ENCODE measurements around the gene ZNF19. TPM values are rescaled to one million over a fixed set of nuclear protein-coding genes. Genes with fewer than 3 reads are reported as not detected.

ZNF19 gene
- total and polyA plus RNA-seq, 5 donors, result 1.7 to 4.0 (median 3.1) TPM

GRCh38 chr16:71490361-71490760, 1.2 kb upstream of the ZNF19 start:
- ATAC-seq, result no peak
- intact Hi-C loops (cut with DNase I), result no loop called here

GRCh38 chr16:71484006-71484893, 4.9 kb downstream of the ZNF19 start:
- intact Hi-C loops (cut with DNase I), result no loop called here
- Histone ChIP-seq H3K9me3 (ENCODE audit: control insufficient read depth, low read length) (no peaks in the 10 kb centered on the region), H3K27ac (ENCODE audit: low read length) (peak overlapping the region; percentile 97), H3K27me3 (ENCODE audit: control insufficient read depth, insufficient read depth) (no peaks in the 10 kb centered on the region), H3K4me1 (ENCODE audit: control insufficient read depth, insufficient read depth, low read length) (no peaks in the 10 kb centered on the region), H3K4me3 (ENCODE audit: low read length) (peak overlapping the region; percentile 81)
- DNase-seq, result peak; percentile 86 to 94 (median 90)
- under 1% methylated on average over 44 of the region's 44 CpGs for WGBS
- ATAC-seq, result peak; percentile 96 to 99

More at GRCh38 chr16:71490361-71490760, 1.2 kb upstream of the ZNF19 start:
- Histone ChIP-seq H3K4me1 (ENCODE audit: control insufficient read depth, insufficient read depth, low read length) (no peaks in the 10 kb centered on the region), H3K4me3 (ENCODE audit: low read length) (no peak overlapping the region), H3K27me3 (ENCODE audit: control insufficient read depth, insufficient read depth) (no peaks in the 10 kb centered on the region), H3K27ac (ENCODE audit: low read length) (no peak overlapping the region), H3K9me3 (ENCODE audit: control insufficient read depth, low read length) (no peaks in the 10 kb centered on the region)
- no peak for DNase-seq

- no peak for DNase-seq
- intact Hi-C loops (cut with DNase I), result no loop called here
- Histone ChIP-seq H3K9me3 (ENCODE audit: control insufficient read depth, low read length) (no peaks in the 10 kb centered on the region), H3K4me1 (ENCODE audit: control insufficient read depth, insufficient read depth, low read length) (no peaks in the 10 kb centered on the region), H3K27ac (ENCODE audit: low read length) (no peak overlapping the region), H3K4me3 (ENCODE audit: low read length) (no peak overlapping the region), H3K27me3 (ENCODE audit: control insufficient read depth, insufficient read depth) (no peaks in the 10 kb centered on the region)
- WGBS, result 88% methylated on average over 5 of the region's 5 CpGs
- no peak for ATAC-seq
Measured at GRCh38 chr16:71482569-71482968, 6.6 kb downstream of the ZNF19 start.

GRCh38 chr16:71480956-71481355, 8.2 kb downstream of the ZNF19 start:
- Histone ChIP-seq H3K4me1 (ENCODE audit: control insufficient read depth, insufficient read depth, low read length) (no peaks in the 10 kb centered on the region), H3K4me3 (ENCODE audit: low read length) (no peak overlapping the region), H3K27me3 (ENCODE audit: control insufficient read depth, insufficient read depth) (no peaks in the 10 kb centered on the region), H3K9me3 (ENCODE audit: control insufficient read depth, low read length) (no peaks in the 10 kb centered on the region), H3K27ac (ENCODE audit: low read length) (no peak overlapping the region)
- 95% methylated on average over 2 of the region's 2 CpGs for WGBS
- no peak for DNase-seq
- no peak for ATAC-seq
- intact Hi-C loops (cut with DNase I), result no loop called here

- H3K4me1 ChIP-seq (ENCODE audit: control insufficient read depth, insufficient read depth, low read length), result no peaks in the 10 kb centered on the region
- H3K4me3 ChIP-seq (ENCODE audit: low read length), result no peak overlapping the region
- H3K27me3 ChIP-seq (ENCODE audit: control insufficient read depth, insufficient read depth), result no peaks in the 10 kb centered on the region
- WGBS, result 45% methylated on average over 3 of the region's 3 CpGs
- ATAC-seq, result no peak
- no peaks in the 10 kb centered on the region for H3K9me3 ChIP-seq (ENCODE audit: control insufficient read depth, low read length)
- no peak overlapping the region for H3K27ac ChIP-seq (ENCODE audit: low read length)
- intact Hi-C loops (cut with DNase I), result no loop called here
- DNase-seq, result no peak
Measured at GRCh38 chr16:71479420-71479819, 9.7 kb downstream of the ZNF19 start.

- 94% methylated on average over 4 of the region's 4 CpGs for WGBS
- Histone ChIP-seq H3K27ac (ENCODE audit: low read length) (no peak overlapping the region), H3K9me3 (ENCODE audit: control insufficient read depth, low read length) (no peaks in the 10 kb centered on the region), H3K4me3 (ENCODE audit: low read length) (no peak overlapping the region), H3K27me3 (ENCODE audit: control insufficient read depth, insufficient read depth) (no peaks in the 10 kb centered on the region), H3K4me1 (ENCODE audit: control insufficient read depth, insufficient read depth, low read length) (no peaks in the 10 kb centered on the region)
- DNase-seq, result no peak
- no peak for ATAC-seq
- intact Hi-C loops (cut with DNase I), result no loop called here
Measured at GRCh38 chr16:71476457-71477124, 12.5 kb downstream of the ZNF19 start.

GRCh38 chr16:71474864-71475263, 14.3 kb downstream of the ZNF19 start:
- no peaks in the 10 kb centered on the region for H3K9me3 ChIP-seq (ENCODE audit: control insufficient read depth, low read length)
- WGBS, result 88% methylated on average over 3 of the region's 3 CpGs
- ATAC-seq (no peak), DNase-seq (no peak)
- H3K27ac ChIP-seq (ENCODE audit: low read length), result no peak overlapping the region
- no peak overlapping the region for H3K4me3 ChIP-seq (ENCODE audit: low read length)
- intact Hi-C loops (cut with DNase I), result no loop called here
- H3K4me1 ChIP-seq (ENCODE audit: control insufficient read depth, insufficient read depth, low read length), result no peaks in the 10 kb centered on the region
- no peaks in the 10 kb centered on the region for H3K27me3 ChIP-seq (ENCODE audit: control insufficient read depth, insufficient read depth)

DNA sequence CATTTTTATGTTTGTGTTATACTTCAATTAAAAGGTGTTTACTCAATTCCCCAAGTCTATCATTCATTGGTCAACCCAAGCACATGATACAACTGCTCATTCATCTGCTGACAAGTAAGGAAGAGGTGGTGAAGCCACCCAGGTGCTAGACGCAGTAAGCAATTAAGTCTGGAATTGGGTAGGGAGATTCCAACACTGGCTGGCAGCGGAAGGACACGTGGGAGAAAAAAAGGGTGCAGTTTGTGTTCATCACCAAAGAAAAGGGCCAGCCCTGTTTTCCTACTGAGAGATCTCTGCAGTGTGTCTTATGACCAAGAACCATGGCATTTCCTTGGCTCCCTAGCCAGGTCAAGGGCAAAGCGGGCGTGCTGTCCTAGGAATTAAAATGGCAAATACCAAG, 15.2 kb downstream of the ZNF19 start:
- Histone ChIP-seq H3K27ac (ENCODE audit: low read length) (no peak overlapping the region), H3K9me3 (ENCODE audit: control insufficient read depth, low read length) (no peaks in the 10 kb centered on the region), H3K27me3 (ENCODE audit: control insufficient read depth, insufficient read depth) (no peaks in the 10 kb centered on the region), H3K4me1 (ENCODE audit: control insufficient read depth, insufficient read depth, low read length) (no peaks in the 10 kb centered on the region), H3K4me3 (ENCODE audit: low read length) (no peak overlapping the region)
- WGBS, result 91% methylated on average over 5 of the region's 5 CpGs
- ATAC-seq, result no peak
- no peak for DNase-seq
- intact Hi-C loops (cut with DNase I), result no loop called here

- no peak for ATAC-seq
Measured at GRCh38 chr16:71472931-71473330, 16.2 kb downstream of the ZNF19 start.

DNA sequence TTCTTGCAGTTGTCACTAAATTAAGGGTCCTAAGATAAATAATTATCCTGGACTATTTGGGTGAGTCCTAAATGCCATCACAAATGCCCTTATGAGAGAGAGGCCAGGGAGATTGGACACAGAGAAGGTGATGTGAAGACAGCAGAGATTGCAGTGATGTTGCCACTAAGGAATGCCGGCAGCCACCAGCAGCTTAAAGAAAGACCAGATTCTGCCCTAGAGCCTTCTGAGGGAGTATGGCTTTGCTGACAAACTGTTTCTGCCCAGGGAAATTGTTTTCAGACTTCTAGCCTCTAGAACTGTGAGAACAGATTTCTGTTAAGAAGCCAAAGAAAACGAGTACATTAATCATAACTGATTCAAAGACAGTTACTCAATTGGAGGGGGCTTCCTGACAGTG, 17.1 kb downstream of the ZNF19 start:
- H3K9me3 ChIP-seq (ENCODE audit: control insufficient read depth, low read length), result no peaks in the 10 kb centered on the region
- H3K27ac ChIP-seq (ENCODE audit: low read length), result no peak overlapping the region
- DNase-seq (no peak), ATAC-seq (no peak)
- H3K4me3 ChIP-seq (ENCODE audit: low read length), result no peak overlapping the region
- 65% methylated on average over 2 of the region's 2 CpGs for WGBS
- H3K4me1 ChIP-seq (ENCODE audit: control insufficient read depth, insufficient read depth, low read length), result no peaks in the 10 kb centered on the region
- no peaks in the 10 kb centered on the region for H3K27me3 ChIP-seq (ENCODE audit: control insufficient read depth, insufficient read depth)
- intact Hi-C loops (cut with DNase I), result no loop called here

More at GRCh38 chr16:71472931-71473330, 16.2 kb downstream of the ZNF19 start:
- 88% methylated on average over 2 of the region's 2 CpGs for WGBS
- no peak overlapping the region for H3K4me3 ChIP-seq (ENCODE audit: low read length)
- intact Hi-C loops (cut with DNase I), result no loop called here
- no peak for DNase-seq
- H3K4me1 ChIP-seq (ENCODE audit: control insufficient read depth, insufficient read depth, low read length), result no peaks in the 10 kb centered on the region
- H3K9me3 ChIP-seq (ENCODE audit: control insufficient read depth, low read length), result no peaks in the 10 kb centered on the region
- no peaks in the 10 kb centered on the region for H3K27me3 ChIP-seq (ENCODE audit: control insufficient read depth, insufficient read depth)
- H3K27ac ChIP-seq (ENCODE audit: low read length), result no peak overlapping the region

- H3K9me3 ChIP-seq (ENCODE audit: control insufficient read depth, low read length), result no peaks in the 10 kb centered on the region
Measured at GRCh38 chr16:71467810-71468209, 21.3 kb downstream of the ZNF19 start.

More at GRCh38 chr16:71467810-71468209, 21.3 kb downstream of the ZNF19 start:
- WGBS, result 21% methylated on average over 9 of the region's 9 CpGs
- Histone ChIP-seq H3K27me3 (ENCODE audit: control insufficient read depth, insufficient read depth) (no peaks in the 10 kb centered on the region), H3K4me1 (ENCODE audit: control insufficient read depth, insufficient read depth, low read length) (no peaks in the 10 kb centered on the region), H3K4me3 (ENCODE audit: low read length) (no peak overlapping the region), H3K27ac (ENCODE audit: low read length) (no peak overlapping the region)
- peak in 1 of 2 donors; percentile 32 for ATAC-seq
- DNase-seq, result peak in 2 of 3 donors; percentile 48 to 54
- intact Hi-C loops (cut with DNase I), result no loop called here

All from right cardiac atrium (tissue), 5 donors.